OCI-LY1 (cell line): ENCODE measurements around the gene SKAP1.
"Not testable (repeated sequence)": the region's sequence is repeated elsewhere in the genome, so short reads cannot be mapped to it uniquely, and the experiment has no call there.

Experiments
- H2AFZ ChIP-seq: fragments of 200-600 bp; sonication (generic), shearing (Covaris generic); 2 replicates; pipeline ENCODE4 v1.6.0; 2014; ENCODE audit warnings: antibody characterized with exemption, mild to moderate bottlenecking, low read length
- H3F3A ChIP-seq: fragments of 200-600 bp; sonication (generic), shearing (Covaris generic); 2 replicates; pipeline ENCODE4 v1.6.0; 2014; ENCODE audit warnings: mild to moderate bottlenecking, antibody characterized with exemption, low read length, moderate library complexity; ENCODE audit not compliant: insufficient read depth
- H3K27ac ChIP-seq: fragments of 200-600 bp; sonication (generic); 2 replicates; pipeline ENCODE4 v1.5.1; 2014; ENCODE audit warnings: low read length, mixed run types, mild to moderate bottlenecking, low read depth; ENCODE audit not compliant: poor library complexity, severe bottlenecking
- H3K27me3 ChIP-seq: fragments of 200-600 bp; sonication (generic); 2 replicates; pipeline ENCODE4 v1.6.0; 2014; ENCODE audit warnings: antibody characterized with exemption, mild to moderate bottlenecking, low read length, moderate library complexity; ENCODE audit not compliant: insufficient read depth
- H3K36me3 ChIP-seq: fragments of 200-600 bp; sonication (generic); 2 replicates; pipeline ENCODE4 v1.6.1; 2014; ENCODE audit warnings: mild to moderate bottlenecking, antibody characterized with exemption, low read length, moderate library complexity, mixed read lengths; ENCODE audit not compliant: insufficient read depth
- H3K4me1 ChIP-seq: fragments of 200-600 bp; sonication (generic); 2 replicates; pipeline ENCODE4 v1.5.1; 2014; ENCODE audit warnings: mild to moderate bottlenecking, low read length, moderate library complexity; ENCODE audit not compliant: insufficient read depth, severe bottlenecking
- H3K4me2 ChIP-seq: fragments of 200-600 bp; sonication (generic), shearing (Covaris generic); 2 replicates; pipeline ENCODE4 v1.6.1; 2014; ENCODE audit warnings: low read length
- H3K4me3 ChIP-seq: fragments of 200-600 bp; sonication (generic); 2 replicates; pipeline ENCODE4 v1.5.1; 2014; ENCODE audit warnings: low read length, low read depth, mild to moderate bottlenecking, mixed read lengths; ENCODE audit not compliant: poor library complexity, severe bottlenecking
- H3K79me2 ChIP-seq: fragments of 200-600 bp; shearing (Covaris generic); 2 replicates; pipeline ENCODE4 v1.6.1; 2016; ENCODE audit warnings: mixed run types, low read length, mixed read lengths; ENCODE audit not compliant: insufficient read depth
- H3K9ac ChIP-seq: fragments of 200-600 bp; sonication (generic), shearing (Covaris generic); 2 replicates; pipeline ENCODE4 v1.6.1; 2014; ENCODE audit warnings: mild to moderate bottlenecking, low read length, mixed read lengths
- H3K9me2 ChIP-seq: fragments of 200-600 bp; sonication (generic), shearing (Covaris generic); 2 replicates; pipeline ENCODE4 v1.6.1; 2014; ENCODE audit warnings: low read depth, mild to moderate bottlenecking, low read length, mixed read lengths
- H3K9me3 ChIP-seq: fragments of 200-600 bp; shearing (Covaris generic); 2 replicates; pipeline ENCODE4 v1.6.1; 2014; ENCODE audit warnings: low read length, mixed read lengths
- H4K20me1 ChIP-seq: fragments of 200-600 bp; sonication (generic), shearing (Covaris generic); 2 replicates; pipeline ENCODE4 v1.6.0; 2016; ENCODE audit warnings: mild to moderate bottlenecking, low read length; ENCODE audit not compliant: insufficient read depth
- CTCF ChIP-seq: fragments of 200-600 bp; sonication (generic), shearing (Covaris generic); IDR thresholded peaks from 2 replicates; pipeline ENCODE4 v1.5.1; 2017; ENCODE audit warnings: mild to moderate bottlenecking, antibody characterized with exemption, low read length, moderate library complexity, mixed read lengths
- EZH2 ChIP-seq: fragments of 200-600 bp; sonication (generic), shearing (Covaris generic); IDR thresholded peaks from 2 replicates; pipeline ENCODE4 v1.8.0; 2017; ENCODE audit warnings: borderline replicate concordance, mixed run types, mild to moderate bottlenecking, antibody characterized with exemption, low read length, moderate library complexity, mixed read lengths

SKAP1 gene

GRCh38 chr17:48246612-48247011 lies 183.4 kb downstream of the SKAP1 start:
- Histone ChIP-seq H3F3A (no peaks in the 10 kb centered on the region), H4K20me1 (no peaks in the 10 kb centered on the region), H3K9me2 (no peaks in the 10 kb centered on the region), H3K4me1 (no peaks in the 10 kb centered on the region), H3K27ac (no peak overlapping the region), H3K27me3 (peaks cover 7% of the 10 kb centered on the region; the same call in 1 of the 2 replicates), H3K9ac (no peak overlapping the region), H3K79me2 (no peaks in the 10 kb centered on the region), H3K4me2 (no peak overlapping the region), H3K4me3 (no peak overlapping the region), H2AFZ (no peak overlapping the region), H3K36me3 (no peaks in the 10 kb centered on the region), H3K9me3 (no peaks in the 10 kb centered on the region)
- TF ChIP-seq EZH2 (no peak), CTCF (no peak)

GRCh38 chr17:48245465-48246033 lies 184.5 kb downstream of the SKAP1 start:
- H3K36me3 ChIP-seq, H3K79me2 ChIP-seq, H2AFZ ChIP-seq, H3K4me2 ChIP-seq, H3K9me2 ChIP-seq, H3K27ac ChIP-seq, H3K9me3 ChIP-seq, H3K27me3 ChIP-seq, H3F3A ChIP-seq, H3K9ac ChIP-seq, H4K20me1 ChIP-seq, H3K4me3 ChIP-seq, H3K4me1 ChIP-seq: not testable (repeated sequence)

GRCh38 chr17:48244814-48245213 lies 185.2 kb downstream of the SKAP1 start:
- Histone ChIP-seq H4K20me1 (no peaks in the 10 kb centered on the region), H2AFZ (no peak overlapping the region), H3K36me3 (no peaks in the 10 kb centered on the region), H3K79me2 (no peaks in the 10 kb centered on the region), H3K9me3 (no peaks in the 10 kb centered on the region), H3K9me2 (no peaks in the 10 kb centered on the region), H3K27me3 (peaks cover 7% of the 10 kb centered on the region; the same call in 1 of the 2 replicates), H3K9ac (no peak overlapping the region), H3K27ac (no peak overlapping the region), H3K4me2 (no peak overlapping the region), H3K4me3 (no peak overlapping the region), H3K4me1 (no peaks in the 10 kb centered on the region), H3F3A (no peaks in the 10 kb centered on the region)
- TF ChIP-seq EZH2 (no peak), CTCF (no peak)

GRCh38 chr17:48244121-48244711 lies 185.8 kb downstream of the SKAP1 start:
- H4K20me1 ChIP-seq, result no peaks in the 10 kb centered on the region
- H3K27ac ChIP-seq, result no peak overlapping the region
- H3K4me3 ChIP-seq, result no peak overlapping the region
- TF ChIP-seq CTCF, result no peak
- no peak for TF ChIP-seq EZH2
- H3K4me1 ChIP-seq, result no peaks in the 10 kb centered on the region
- H3K36me3 ChIP-seq, result no peaks in the 10 kb centered on the region
- no peaks in the 10 kb centered on the region for H3F3A ChIP-seq
- H2AFZ ChIP-seq, result no peak overlapping the region
- H3K9me3 ChIP-seq, result no peaks in the 10 kb centered on the region
- no peaks in the 10 kb centered on the region for H3K9me2 ChIP-seq
- no peak overlapping the region for H3K4me2 ChIP-seq
- H3K27me3 ChIP-seq, result 0 out of 2 replicates have a peak, but pooled peaks cover 7% of the 10 kb centered on the region
- no peaks in the 10 kb centered on the region for H3K79me2 ChIP-seq
- H3K9ac ChIP-seq, result no peak overlapping the region
